ENCODE data around the gene CIC. TPM values are rescaled to one million over a fixed set of nuclear protein-coding genes. Genes with fewer than 3 reads are reported as not detected.

The CIC gene
- total and polyA plus RNA-seq, 10 of the 15 experiments (the other 5 are each of a cell fraction or from before 2014, with no cell fraction given): 0.18 to 50.6 (median 7.1) TPM

DNA sequence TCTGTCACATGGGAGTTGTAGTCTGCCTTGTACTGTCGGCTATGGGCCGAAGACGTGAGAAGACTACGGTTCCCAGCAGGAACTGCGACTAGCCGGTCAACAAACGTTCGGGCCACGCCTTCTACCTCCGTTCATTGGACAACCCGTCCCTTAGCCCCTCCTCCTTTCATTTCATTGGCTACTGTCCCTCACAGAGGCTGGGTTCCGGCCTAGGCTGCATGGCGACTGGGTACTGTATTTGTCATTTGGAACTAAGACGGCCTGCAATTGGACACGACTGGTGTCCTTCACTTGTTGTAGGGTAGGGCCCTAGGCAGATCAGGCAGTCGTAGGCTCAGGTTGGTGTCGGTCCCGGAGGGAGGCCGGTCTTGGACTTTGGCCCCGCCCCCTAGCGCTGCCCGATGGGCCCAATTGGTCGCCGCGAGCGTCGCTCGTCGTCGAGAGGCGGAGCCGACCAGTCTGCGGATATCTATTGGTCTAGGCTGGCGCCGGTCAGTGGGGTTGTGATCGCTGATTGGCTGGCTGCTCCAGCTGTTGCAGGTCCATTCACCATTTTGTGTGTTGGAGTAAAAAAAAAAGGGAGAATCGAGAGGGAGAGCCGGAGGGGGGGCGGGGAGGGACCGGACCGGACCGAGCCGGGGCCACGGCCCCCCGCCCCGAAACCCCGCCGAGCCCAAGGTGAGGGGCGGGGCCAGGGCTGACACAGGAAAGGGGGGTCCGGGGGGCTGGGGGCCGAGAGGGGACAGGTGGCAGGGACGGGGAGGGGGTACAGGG lies at the start of gene CIC (continued):
- TF ChIP-seq FOS (IDR thresholded peaks at IDR 0.05; ENCODE audit: borderline replicate concordance, extremely low read depth, insufficient read length) (peak; percentile 92), EED (IDR thresholded peaks at IDR 0.05; ENCODE audit: low read depth) (no peak), TAF1 (IDR thresholded peaks at IDR 0.05; ENCODE audit: borderline replicate concordance, low read depth, low read length) (no peak), JUNB (IDR thresholded peaks at IDR 0.05) (no peak)
- TF ChIP-seq, protein P1, sequence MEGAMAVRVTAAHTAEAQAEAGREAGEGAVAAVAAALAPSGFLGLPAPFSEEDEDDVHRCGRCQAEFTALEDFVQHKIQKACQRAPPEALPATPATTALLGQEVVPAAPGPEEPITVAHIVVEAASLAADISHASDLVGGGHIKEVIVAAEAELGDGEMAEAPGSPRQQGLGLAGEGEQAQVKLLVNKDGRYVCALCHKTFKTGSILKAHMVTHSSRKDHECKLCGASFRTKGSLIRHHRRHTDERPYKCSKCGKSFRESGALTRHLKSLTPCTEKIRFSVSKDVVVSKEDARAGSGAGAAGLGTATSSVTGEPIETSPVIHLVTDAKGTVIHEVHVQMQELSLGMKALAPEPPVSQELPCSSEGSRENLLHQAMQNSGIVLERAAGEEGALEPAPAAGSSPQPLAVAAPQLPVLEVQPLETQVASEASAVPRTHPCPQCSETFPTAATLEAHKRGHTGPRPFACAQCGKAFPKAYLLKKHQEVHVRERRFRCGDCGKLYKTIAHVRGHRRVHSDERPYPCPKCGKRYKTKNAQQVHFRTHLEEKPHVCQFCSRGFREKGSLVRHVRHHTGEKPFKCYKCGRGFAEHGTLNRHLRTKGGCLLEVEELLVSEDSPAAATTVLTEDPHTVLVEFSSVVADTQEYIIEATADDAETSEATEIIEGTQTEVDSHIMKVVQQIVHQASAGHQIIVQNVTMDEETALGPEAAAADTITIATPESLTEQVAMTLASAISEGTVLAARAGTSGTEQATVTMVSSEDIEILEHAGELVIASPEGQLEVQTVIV (IDR thresholded peaks at IDR 0.05; ENCODE audit: borderline replicate concordance, partially characterized antibody): peak; percentile 94
- TF ChIP-seq, protein P2, sequence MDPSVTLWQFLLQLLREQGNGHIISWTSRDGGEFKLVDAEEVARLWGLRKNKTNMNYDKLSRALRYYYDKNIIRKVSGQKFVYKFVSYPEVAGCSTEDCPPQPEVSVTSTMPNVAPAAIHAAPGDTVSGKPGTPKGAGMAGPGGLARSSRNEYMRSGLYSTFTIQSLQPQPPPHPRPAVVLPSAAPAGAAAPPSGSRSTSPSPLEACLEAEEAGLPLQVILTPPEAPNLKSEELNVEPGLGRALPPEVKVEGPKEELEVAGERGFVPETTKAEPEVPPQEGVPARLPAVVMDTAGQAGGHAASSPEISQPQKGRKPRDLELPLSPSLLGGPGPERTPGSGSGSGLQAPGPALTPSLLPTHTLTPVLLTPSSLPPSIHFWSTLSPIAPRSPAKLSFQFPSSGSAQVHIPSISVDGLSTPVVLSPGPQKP (IDR thresholded peaks at IDR 0.05; ENCODE audit: low read depth, low read length): peak; percentile 15
- TF ChIP-seq, protein P3, sequence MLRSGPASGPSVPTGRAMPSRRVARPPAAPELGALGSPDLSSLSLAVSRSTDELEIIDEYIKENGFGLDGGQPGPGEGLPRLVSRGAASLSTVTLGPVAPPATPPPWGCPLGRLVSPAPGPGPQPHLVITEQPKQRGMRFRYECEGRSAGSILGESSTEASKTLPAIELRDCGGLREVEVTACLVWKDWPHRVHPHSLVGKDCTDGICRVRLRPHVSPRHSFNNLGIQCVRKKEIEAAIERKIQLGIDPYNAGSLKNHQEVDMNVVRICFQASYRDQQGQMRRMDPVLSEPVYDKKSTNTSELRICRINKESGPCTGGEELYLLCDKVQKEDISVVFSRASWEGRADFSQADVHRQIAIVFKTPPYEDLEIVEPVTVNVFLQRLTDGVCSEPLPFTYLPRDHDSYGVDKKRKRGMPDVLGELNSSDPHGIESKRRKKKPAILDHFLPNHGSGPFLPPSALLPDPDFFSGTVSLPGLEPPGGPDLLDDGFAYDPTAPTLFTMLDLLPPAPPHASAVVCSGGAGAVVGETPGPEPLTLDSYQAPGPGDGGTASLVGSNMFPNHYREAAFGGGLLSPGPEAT (IDR thresholded peaks at IDR 0.05; ENCODE audit: low read depth): no peak
- TF ChIP-seq, protein P4, sequence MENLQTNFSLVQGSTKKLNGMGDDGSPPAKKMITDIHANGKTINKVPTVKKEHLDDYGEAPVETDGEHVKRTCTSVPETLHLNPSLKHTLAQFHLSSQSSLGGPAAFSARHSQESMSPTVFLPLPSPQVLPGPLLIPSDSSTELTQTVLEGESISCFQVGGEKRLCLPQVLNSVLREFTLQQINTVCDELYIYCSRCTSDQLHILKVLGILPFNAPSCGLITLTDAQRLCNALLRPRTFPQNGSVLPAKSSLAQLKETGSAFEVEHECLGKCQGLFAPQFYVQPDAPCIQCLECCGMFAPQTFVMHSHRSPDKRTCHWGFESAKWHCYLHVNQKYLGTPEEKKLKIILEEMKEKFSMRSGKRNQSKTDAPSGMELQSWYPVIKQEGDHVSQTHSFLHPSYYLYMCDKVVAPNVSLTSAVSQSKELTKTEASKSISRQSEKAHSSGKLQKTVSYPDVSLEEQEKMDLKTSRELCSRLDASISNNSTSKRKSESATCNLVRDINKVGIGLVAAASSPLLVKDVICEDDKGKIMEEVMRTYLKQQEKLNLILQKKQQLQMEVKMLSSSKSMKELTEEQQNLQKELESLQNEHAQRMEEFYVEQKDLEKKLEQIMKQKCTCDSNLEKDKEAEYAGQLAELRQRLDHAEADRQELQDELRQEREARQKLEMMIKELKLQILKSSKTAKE (IDR thresholded peaks at IDR 0.05; ENCODE audit: low read depth, poor library complexity, severe bottlenecking): peak; percentile 99

All from GM12878 (cell line).